ENCODE results near the gene LHFPL3. TPM values are rescaled to one million over a fixed set of nuclear protein-coding genes. Genes with fewer than 3 reads are reported as not detected.

The LHFPL3 gene
- total RNA-seq, 2 donors from 2014 or later: not detected

DNA sequence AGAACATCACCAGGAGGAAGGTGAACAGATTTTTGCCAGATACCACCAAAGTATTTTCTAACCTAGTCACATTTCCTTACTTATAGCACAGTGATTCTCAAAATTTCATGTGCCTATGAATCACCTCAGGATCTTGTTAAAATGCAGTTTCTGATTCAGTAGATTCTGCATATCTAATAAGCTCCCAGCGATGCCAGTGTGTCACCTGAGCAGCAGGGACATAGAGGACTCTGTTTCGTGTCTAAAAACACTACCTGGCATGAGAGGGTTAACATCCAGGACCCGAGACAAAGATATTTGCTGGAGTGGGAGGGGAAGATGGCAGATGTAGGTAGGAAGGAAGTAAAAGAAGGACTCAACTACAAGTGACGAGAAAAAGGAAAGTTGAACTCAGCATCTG, 433.5 kb downstream of the LHFPL3 start:
- ATAC-seq (ENCODE audit: insufficient number of reproducible peaks, low FRiP score, low read depth): no peak
- Histone ChIP-seq H3K4me1 (ENCODE audit: control insufficient read depth in 1 of 2, low read depth in 2 of 2) (no peaks in the 10 kb centered on the region), H3K4me3 (no peak overlapping the region), H3K9me3 (no peaks in the 10 kb centered on the region), H3K27me3 (replicated peaks; ENCODE audit: insufficient read depth) (no peaks in the 10 kb centered on the region), H3K36me3 (no peaks in the 10 kb centered on the region), H3K27ac (no peak overlapping the region)
- TF ChIP-seq, protein P1, sequence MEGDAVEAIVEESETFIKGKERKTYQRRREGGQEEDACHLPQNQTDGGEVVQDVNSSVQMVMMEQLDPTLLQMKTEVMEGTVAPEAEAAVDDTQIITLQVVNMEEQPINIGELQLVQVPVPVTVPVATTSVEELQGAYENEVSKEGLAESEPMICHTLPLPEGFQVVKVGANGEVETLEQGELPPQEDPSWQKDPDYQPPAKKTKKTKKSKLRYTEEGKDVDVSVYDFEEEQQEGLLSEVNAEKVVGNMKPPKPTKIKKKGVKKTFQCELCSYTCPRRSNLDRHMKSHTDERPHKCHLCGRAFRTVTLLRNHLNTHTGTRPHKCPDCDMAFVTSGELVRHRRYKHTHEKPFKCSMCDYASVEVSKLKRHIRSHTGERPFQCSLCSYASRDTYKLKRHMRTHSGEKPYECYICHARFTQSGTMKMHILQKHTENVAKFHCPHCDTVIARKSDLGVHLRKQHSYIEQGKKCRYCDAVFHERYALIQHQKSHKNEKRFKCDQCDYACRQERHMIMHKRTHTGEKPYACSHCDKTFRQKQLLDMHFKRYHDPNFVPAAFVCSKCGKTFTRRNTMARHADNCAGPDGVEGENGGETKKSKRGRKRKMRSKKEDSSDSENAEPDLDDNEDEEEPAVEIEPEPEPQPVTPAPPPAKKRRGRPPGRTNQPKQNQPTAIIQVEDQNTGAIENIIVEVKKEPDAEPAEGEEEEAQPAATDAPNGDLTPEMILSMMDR (IDR thresholded peaks at IDR 0.05): no peak
- DNase-seq (ENCODE audit: low spot score): no peak

DNA sequence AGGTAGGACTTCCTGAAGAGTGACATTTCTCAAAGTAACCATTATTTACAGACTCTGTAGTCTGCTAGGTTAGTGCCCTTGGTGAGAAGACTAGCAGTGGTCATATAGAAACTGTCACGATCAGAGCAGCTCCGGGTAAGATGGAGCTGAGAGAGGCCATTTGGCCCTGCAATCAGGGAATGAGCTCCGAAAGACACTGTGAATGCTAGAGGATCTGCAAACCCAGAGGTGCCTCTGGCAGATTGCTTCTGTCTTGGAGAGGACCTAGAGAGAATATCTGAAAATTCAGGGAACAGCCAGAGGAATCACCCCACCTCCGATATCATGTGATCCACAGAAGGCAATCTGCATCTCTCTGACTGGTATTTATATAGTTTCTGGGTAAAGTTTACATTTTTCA, 438.7 kb downstream of the LHFPL3 start:
- DNase-seq (ENCODE audit: low spot score) (no peak), ATAC-seq (ENCODE audit: insufficient number of reproducible peaks, low FRiP score, low read depth) (no peak)
- H3K9me3 ChIP-seq: no peaks in the 10 kb centered on the region
- no peaks in the 10 kb centered on the region for H3K4me1 ChIP-seq (ENCODE audit: control insufficient read depth in 1 of 2, low read depth in 2 of 2)
- H3K36me3 ChIP-seq: no peaks in the 10 kb centered on the region
- H3K27ac ChIP-seq: no peak overlapping the region
- TF ChIP-seq, protein P1 (IDR thresholded peaks at IDR 0.05): no peak
- no peaks in the 10 kb centered on the region for H3K27me3 ChIP-seq (replicated peaks; ENCODE audit: insufficient read depth)
- H3K4me3 ChIP-seq: no peak overlapping the region

DNA sequence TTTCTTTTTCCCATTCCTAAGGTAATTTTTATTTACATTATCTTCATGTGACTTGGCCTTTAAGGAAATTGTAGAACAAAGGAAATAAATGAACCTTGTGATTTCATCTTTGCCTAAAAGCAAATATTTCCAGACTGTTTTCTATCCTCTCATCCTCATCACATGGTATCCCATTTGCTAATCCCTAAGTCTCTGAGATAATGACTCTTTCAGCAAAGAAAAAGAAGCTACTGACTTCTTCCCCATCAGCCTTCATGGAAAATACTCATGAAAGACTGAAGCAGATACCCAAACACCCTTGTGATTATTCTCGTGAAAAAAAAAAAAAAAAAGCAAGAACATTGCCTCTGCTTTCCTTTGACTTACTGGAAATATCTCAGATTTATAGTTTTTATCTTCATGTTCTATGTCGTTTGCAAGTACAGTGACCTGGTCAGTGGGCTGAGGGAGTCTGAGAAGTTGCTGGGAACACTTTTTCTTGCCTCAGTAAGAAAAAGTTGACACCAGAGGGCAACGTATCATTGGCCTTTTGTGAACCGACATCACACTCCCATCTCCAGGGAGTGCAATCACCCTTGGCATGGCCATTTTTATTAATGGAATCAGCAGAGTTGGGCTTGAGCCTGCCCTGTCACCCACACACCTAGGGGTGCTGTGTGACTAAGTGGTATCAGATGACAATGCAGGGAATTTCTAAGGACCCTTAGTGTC, 439.6 kb downstream of the LHFPL3 start:
- Histone ChIP-seq H3K9me3 (no peaks in the 10 kb centered on the region), H3K27ac (no peak overlapping the region), H3K4me1 (ENCODE audit: control insufficient read depth in 1 of 2, low read depth in 2 of 2) (no peaks in the 10 kb centered on the region), H3K27me3 (replicated peaks; ENCODE audit: insufficient read depth) (no peaks in the 10 kb centered on the region), H3K4me3 (no peak overlapping the region), H3K36me3 (no peaks in the 10 kb centered on the region)
- no peak for ATAC-seq (ENCODE audit: insufficient number of reproducible peaks, low FRiP score, low read depth)
- TF ChIP-seq, protein P1 (IDR thresholded peaks at IDR 0.05): no peak
- DNase-seq (ENCODE audit: low spot score): no peak

DNA sequence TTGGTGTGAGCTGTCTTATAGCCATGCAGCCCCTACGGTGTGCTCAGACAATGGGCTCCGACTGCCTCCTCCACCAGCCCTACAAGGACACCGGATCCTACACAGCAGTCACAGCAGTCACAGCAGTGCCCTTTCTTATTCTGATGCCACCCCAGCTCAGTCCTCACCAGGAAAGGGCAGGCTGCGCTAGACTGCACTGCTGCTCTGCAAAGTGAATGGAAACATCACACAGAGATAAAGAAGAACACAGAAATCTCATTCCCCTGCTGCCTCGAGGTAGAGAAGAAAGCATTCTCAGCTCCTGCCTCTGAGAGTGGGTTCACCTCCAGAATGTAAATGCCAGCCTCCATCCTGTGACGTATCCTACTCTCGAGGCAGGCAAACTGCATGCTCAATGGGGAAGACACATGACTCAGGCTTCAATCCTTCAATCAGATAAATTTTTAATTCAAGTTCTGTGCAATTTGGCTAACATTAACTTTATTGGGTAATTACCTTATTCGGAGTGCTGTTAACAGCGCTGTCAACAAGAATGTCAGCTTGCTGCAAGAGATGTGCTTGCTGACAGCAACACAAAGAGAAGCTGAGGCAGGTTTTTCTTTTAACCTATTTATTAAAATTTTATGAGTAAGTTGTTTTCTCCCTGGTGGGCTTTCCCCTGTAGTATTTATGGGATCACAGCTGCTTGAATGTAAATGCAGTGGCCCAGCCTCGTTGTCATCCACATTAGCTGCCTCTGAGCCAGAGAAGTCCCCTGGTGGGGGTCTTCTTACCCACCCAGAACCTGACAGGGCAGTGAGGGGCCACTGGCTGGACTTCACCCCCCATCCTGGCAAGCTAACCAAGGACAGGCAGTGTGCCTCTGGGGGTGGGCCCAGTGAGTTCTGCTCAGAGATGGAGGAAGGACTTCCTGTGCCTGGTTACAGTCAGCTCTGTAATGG, 444.3 kb downstream of the LHFPL3 start:
- no peak overlapping the region for H3K4me3 ChIP-seq
- no peak for ATAC-seq (ENCODE audit: insufficient number of reproducible peaks, low FRiP score, low read depth)
- no peaks in the 10 kb centered on the region for H3K4me1 ChIP-seq (ENCODE audit: control insufficient read depth in 1 of 2, low read depth in 2 of 2)
- no peak for DNase-seq (ENCODE audit: low spot score)
- no peaks in the 10 kb centered on the region for H3K27me3 ChIP-seq (replicated peaks; ENCODE audit: insufficient read depth)
- TF ChIP-seq, protein P1 (IDR thresholded peaks at IDR 0.05): no peak
- H3K27ac ChIP-seq: no peak overlapping the region
- H3K9me3 ChIP-seq: no peaks in the 10 kb centered on the region
- no peaks in the 10 kb centered on the region for H3K36me3 ChIP-seq

DNA sequence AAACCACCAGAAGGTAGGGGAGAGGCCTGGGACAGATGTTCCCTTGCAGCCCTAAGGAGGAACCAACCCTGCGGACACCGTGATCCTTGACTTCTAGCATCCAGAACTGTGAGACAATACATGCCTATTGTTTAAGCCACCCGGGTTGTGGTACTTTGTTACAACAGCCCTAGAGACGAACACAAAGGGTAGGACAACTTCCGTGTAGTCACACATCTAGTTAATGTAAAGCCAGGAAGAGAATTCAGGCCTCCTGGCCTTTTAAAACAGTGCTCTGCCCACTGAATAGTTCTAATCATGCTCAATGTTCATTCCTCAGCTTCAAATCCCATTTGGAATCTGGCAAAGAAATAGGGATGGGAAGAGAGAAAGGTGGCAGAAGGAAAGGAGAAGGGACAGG, 445.4 kb downstream of the LHFPL3 start:
- H3K27me3 ChIP-seq (replicated peaks; ENCODE audit: insufficient read depth): no peaks in the 10 kb centered on the region
- no peaks in the 10 kb centered on the region for H3K36me3 ChIP-seq
- no peaks in the 10 kb centered on the region for H3K4me1 ChIP-seq (ENCODE audit: control insufficient read depth in 1 of 2, low read depth in 2 of 2)
- ATAC-seq (ENCODE audit: insufficient number of reproducible peaks, low FRiP score, low read depth): no peak
- TF ChIP-seq, protein P1 (IDR thresholded peaks at IDR 0.05): no peak
- H3K27ac ChIP-seq: no peak overlapping the region
- H3K9me3 ChIP-seq: no peaks in the 10 kb centered on the region
- H3K4me3 ChIP-seq: no peak overlapping the region
- no peak for DNase-seq (ENCODE audit: low spot score)
